Measurements from ENCODE around the gene SSTR3. TPM values are rescaled to one million over a fixed set of nuclear protein-coding genes. Genes with fewer than 3 reads are reported as not detected.

SSTR3 gene
- total and polyA plus RNA-seq, 10 of the 15 experiments (the other 5 are each of a cell fraction or from before 2014, with no cell fraction given) = 0.03 to 4.5 (median 2.4) TPM

GRCh38 chr22:37186997-37187522 lies 25.2 kb downstream of the SSTR3 start:
- no TSS peak for BruUV-seq (replicated peaks)
- DNase-seq (ENCODE audit: low read depth, low spot score) = no peak
- RAD21 ChIA-PET (ENCODE audit: unreplicated experiment) = no interaction called here
- in situ Hi-C loops (cut with MboI) = loop anchor here (5.0 kb wide), 1 partner anchor 105 kb away; no protein-coding TSS in a partner anchor
- CTCF ChIA-PET = interaction anchor here (1.4 to 1.8 kb wide), 2 partner anchors 12 to 22 kb away, joined by 3 to 5 read pairs; no protein-coding TSS in a partner anchor
- no peak for FAIRE-seq
- Histone ChIP-seq H3K27ac (ENCODE audit: control insufficient read depth, insufficient read depth) (no peak overlapping the region), H3K4me3 (no peak overlapping the region), H4K20me1 (ENCODE audit: control insufficient read depth, insufficient read depth) (no peaks in the 10 kb centered on the region), H3K4me2 (ENCODE audit: control insufficient read depth, insufficient read depth) (no peak overlapping the region), H3K4me1 (ENCODE audit: control insufficient read depth, insufficient read depth, low read length) (no peaks in the 10 kb centered on the region), H3K9ac (ENCODE audit: control insufficient read depth, insufficient read depth, low read length) (no peak overlapping the region), H2AFZ (ENCODE audit: control insufficient read depth, low read depth, low read length) (no peak overlapping the region), H3K9me3 (replicated peaks; ENCODE audit: control insufficient read depth, insufficient read depth, low read length) (no peaks in the 10 kb centered on the region), H3K79me2 (ENCODE audit: control insufficient read depth, insufficient read depth, low read length) (no peaks in the 10 kb centered on the region), H3K36me3 (ENCODE audit: control insufficient read depth in 2 of 2, insufficient read depth in 2 of 2, low read length in 1 of 2) (no peaks in the 10 kb centered on the region), H3K27me3 (replicated peaks in 1 of 2; ENCODE audit: control insufficient read depth in 2 of 2, insufficient read depth in 2 of 2, low read length in 1 of 2) (no peaks in the 10 kb centered on the region)
- SMC1A ChIA-PET (ENCODE audit: uncharacterized antibody, unreplicated experiment) = interaction anchor here (1.0 to 1.9 kb wide), 3 partner anchors 10 to 72 kb away, joined by 3 to 4 read pairs (median 3); no protein-coding TSS in a partner anchor
- WGBS (ENCODE audit: insufficient coverage, insufficient replicate concordance, low lambda C conversion rate, missing lambda C conversion rate) = 90% methylated on average over 4 of the region's 4 CpGs
- POLR2A ChIA-PET = interaction anchor here (0.6 to 1.2 kb wide), 2 partner anchors 10 to 58 kb away, joined by 3 read pairs; no protein-coding TSS in a partner anchor
- ATAC-seq = no peak
- intact Hi-C loops (cut with micrococcal nuclease; ENCODE audit: unreplicated experiment) = no loop called here
- TF ChIP-seq SPI1 (IDR thresholded peaks at IDR 0.05; ENCODE audit: borderline replicate concordance, insufficient read depth, low read depth, low read length) (no peak), HDAC6 (IDR thresholded peaks at IDR 0.05; ENCODE audit: unreplicated experiment) (no peak), CEBPB (IDR thresholded peaks at IDR 0.05; ENCODE audit: borderline replicate concordance in 1 of 2, low read depth in 2 of 2, low read length in 2 of 2) (no peak), FOXM1 (IDR thresholded peaks at IDR 0.05; ENCODE audit: low read depth, low read length) (no peak), CBX3 (IDR thresholded peaks at IDR 0.05; ENCODE audit: borderline replicate concordance, low read depth) (no peak), NFIC (IDR thresholded peaks at IDR 0.05; ENCODE audit: low read depth, low read length) (no peak), MYC (IDR thresholded peaks at IDR 0.05; ENCODE audit: insufficient read depth, insufficient read length, insufficient replicate concordance, low read length, severe bottlenecking) (no peak), BMI1 (IDR thresholded peaks at IDR 0.05; ENCODE audit: borderline replicate concordance) (no peak), ZZZ3 (IDR thresholded peaks at IDR 0.05; ENCODE audit: control insufficient read depth, insufficient read length, low read depth) (no peak)

Measured in GM12878 (cell line).